CD4-positive, alpha-beta memory T cell (primary cell): ENCODE results near the gene SDF2L1. TPM values are rescaled to one million over a fixed set of nuclear protein-coding genes. Genes with fewer than 3 reads are reported as not detected.
"Not testable (repeated sequence)": the region's sequence is repeated elsewhere in the genome, so short reads cannot be mapped to it uniquely, and the experiment has no call there.

Experiments used
- CTCF ChIA-PET: fragments of 350-600 bp; sonication (Branson Sonifier 250); formaldehyde crosslinking; loops from one replicate; lab custom pipeline; 2021; ENCODE audit warnings: inconsistent platforms; ENCODE audit not compliant: partially characterized antibody; lab: Charles Lee
- POLR2A ChIA-PET: fragments of 350-600 bp; sonication (Branson Sonifier 250); formaldehyde crosslinking; loops from one replicate; lab custom pipeline; 2021; ENCODE audit not compliant: partially characterized antibody; lab: Charles Lee
- DNase-seq, 5 donors: peaks; one replicate each; pipeline versions ENCODE4 v3.0.0 to v3.0.0-alpha.2; 2020 to 2022; ENCODE audit warnings: mixed read lengths in 1 of 5
- H3K27ac ChIP-seq: one replicate; pipeline ENCODE4 v1.7.0; 2013; ENCODE audit warnings: low read depth, low read length
- H3K27me3 ChIP-seq: 2 replicates; pipeline ENCODE4 v1.7.0; 2013; ENCODE audit warnings: mild to moderate bottlenecking, low read length, moderate library complexity; ENCODE audit not compliant: insufficient read depth
- H3K36me3 ChIP-seq: 2 replicates; pipeline ENCODE4 v1.7.0; 2013; ENCODE audit warnings: mild to moderate bottlenecking, low read length, moderate library complexity; ENCODE audit not compliant: insufficient read depth
- H3K4me1 ChIP-seq: 2 replicates; pipeline ENCODE4 v1.7.0; 2013; ENCODE audit warnings: mild to moderate bottlenecking, low read length, moderate library complexity; ENCODE audit not compliant: insufficient read depth
- H3K4me3 ChIP-seq, 2 donors: one replicate each; pipeline ENCODE4 v1.7.0; 2013; ENCODE audit warnings: low read length in 2 of 2, mild to moderate bottlenecking in 1 of 2
- H3K9me3 ChIP-seq, 2 donors: one replicate each; pipeline ENCODE4 v1.7.0; 2013; ENCODE audit warnings: low read length in 2 of 2, control low read depth in 1 of 2; ENCODE audit not compliant: control insufficient read depth in 1 of 2
- H3K27ac Mint-ChIP-seq, 7 donors: one replicate each; pipeline ENCODE4 v1.8.0; 2020 to 2021; ENCODE audit warnings: mixed read lengths in 7 of 7, mild to moderate bottlenecking in 6 of 7, inconsistent platforms in 3 of 7, moderate library complexity in 3 of 7
- H3K27me3 Mint-ChIP-seq, 2 donors: one replicate each; pipeline ENCODE4 v1.8.0; 2020 to 2021; ENCODE audit warnings: mixed read lengths in 2 of 2
- H3K36me3 Mint-ChIP-seq, 2 donors: one replicate each; pipeline ENCODE4 v1.8.0; 2020 to 2021; ENCODE audit warnings: mixed read lengths in 2 of 2, inconsistent platforms in 1 of 2, mild to moderate bottlenecking in 1 of 2
- H3K4me1 Mint-ChIP-seq, 4 donors: one replicate each; pipeline ENCODE4 v1.8.0; 2020 to 2021; ENCODE audit warnings: mixed read lengths in 4 of 4, mild to moderate bottlenecking in 1 of 4
- H3K4me3 Mint-ChIP-seq, 8 donors: one replicate each; pipeline ENCODE4 v1.8.0; 2020 to 2021; ENCODE audit warnings: mixed read lengths in 8 of 8, mild to moderate bottlenecking in 7 of 8, moderate library complexity in 6 of 8, inconsistent platforms in 3 of 8
- H3K9me3 Mint-ChIP-seq, 8 donors: one replicate each; pipeline ENCODE4 v1.8.0; 2020 to 2021; ENCODE audit warnings: mixed read lengths in 8 of 8, mild to moderate bottlenecking in 5 of 8, inconsistent platforms in 3 of 8, moderate library complexity in 1 of 8
- intact Hi-C: fragments of 100-400 bp; cut with micrococcal nuclease; formaldehyde crosslinking; loops from one replicate; pipeline ENCODE4 v1.15.1; 2023
- polyA plus RNA-seq, 2 donors: library from polyadenylated mRNA; unstranded; fragments of 300-500 nt; fragmentation: Illumina TruSeq; gene quantifications; one replicate each; pipeline ENCODE4 v1.2.3, GENCODE V29; 2021
- total RNA-seq, 2 experiments: library from RNA; stranded (reverse); gene quantifications; one replicate each; pipeline ENCODE4 v1.2.3, GENCODE V29; 2021

The SDF2L1 gene
- total and polyA plus RNA-seq, 4 experiments from 2014 or later: 39.6 to 99.1 (median 61.2) TPM

- Histone ChIP-seq H3K27ac (no peak overlapping the region), H3K36me3 (no peaks in the 10 kb centered on the region), H3K4me1 (peaks cover 18% of the 10 kb centered on the region), H3K4me3 (no peak overlapping the region), H3K27me3 (no peaks in the 10 kb centered on the region), H3K9me3 (no peaks in the 10 kb centered on the region)
- ChIA-PET CTCF (no interaction called here), POLR2A (no interaction called here)
- H3K4me1 Mint-ChIP-seq: peaks cover 8 to 18% (median 13%) of the 10 kb centered on the region in 4 donors
- no peaks in the 10 kb centered on the region for H3K36me3 Mint-ChIP-seq
- H3K4me3 Mint-ChIP-seq: no peak overlapping the region
- no peak overlapping the region for H3K27ac Mint-ChIP-seq
- no peaks in the 10 kb centered on the region for H3K27me3 Mint-ChIP-seq
- intact Hi-C loops: no loop called here
- DNase-seq: no peak
- H3K9me3 Mint-ChIP-seq: no peaks in the 10 kb centered on the region
These were observed 5.4 kb upstream of the SDF2L1 start for GRCh38 chr22:21636629-21637218.

- H3K9me3 ChIP-seq, H3K36me3 ChIP-seq, intact Hi-C loops, H3K9me3 Mint-ChIP-seq, H3K27me3 ChIP-seq, DNase-seq, H3K36me3 Mint-ChIP-seq, H3K4me3 Mint-ChIP-seq, H3K27ac ChIP-seq, H3K27ac Mint-ChIP-seq, H3K4me3 ChIP-seq, H3K27me3 Mint-ChIP-seq, CTCF ChIA-PET: not testable (repeated sequence)
- POLR2A ChIA-PET: interaction anchor here (0.6 kb wide), 1 partner anchor 8 kb away, joined by 4 read pairs; no protein-coding TSS in a partner anchor
- peaks cover 14% of the 10 kb centered on the region for H3K4me1 ChIP-seq
- H3K4me1 Mint-ChIP-seq: peaks cover 8 to 24% (median 15%) of the 10 kb centered on the region in 4 donors
These were observed 4.7 kb upstream of the SDF2L1 start for GRCh38 chr22:21637450-21637849.

- Mint-ChIP-seq H3K36me3 (peaks cover 5 to 12% of the 10 kb centered on the region in 2 donors), H3K9me3 (no peaks in the 10 kb centered on the region), H3K4me3 (no peak overlapping the region), H3K27ac (peak overlapping the region in 2 of 7 donors; percentile 22 to 24), H3K4me1 (peaks cover 12 to 30% (median 22%) of the 10 kb centered on the region in 4 donors), H3K27me3 (no peaks in the 10 kb centered on the region)
- Histone ChIP-seq H3K4me3 (no peak overlapping the region), H3K9me3 (no peaks in the 10 kb centered on the region), H3K36me3 (no peaks in the 10 kb centered on the region), H3K4me1 (peaks cover 19% of the 10 kb centered on the region), H3K27ac (no peak overlapping the region), H3K27me3 (no peaks in the 10 kb centered on the region)
- DNase-seq: no peak
- POLR2A ChIA-PET: no interaction called here
- intact Hi-C loops: no loop called here
- CTCF ChIA-PET: interaction anchor here (0.7 to 1.4 kb wide), 2 partner anchors 8 to 9 kb away, joined by 3 to 8 read pairs; partner anchors contain the start of gene YDJC
These were observed 2.7 kb upstream of the SDF2L1 start for GRCh38 chr22:21639359-21639758.

- H3K27ac Mint-ChIP-seq: peak overlapping the region in 4 of 7 donors; percentile 55 to 95 (median 91)
- POLR2A ChIA-PET: interaction anchor here (1.2 to 7.1 kb wide), 5 partner anchors 12 to 73 kb away, joined by 4 to 201 read pairs (median 22); partner anchors contain the start of genes PPIL2 and YDJC
- H3K36me3 Mint-ChIP-seq: peaks cover 5 to 16% of the 10 kb centered on the region in 2 donors
These were observed 1.3 kb upstream of the SDF2L1 start for GRCh38 chr22:21640810-21641209.

GRCh38 chr22:21641417-21641788 lies 699 bp upstream of the SDF2L1 start:
- ChIA-PET CTCF (interaction anchor here (0.6 to 7.2 kb wide), 7 partner anchors 10 to 69 kb away, joined by 3 to 245 read pairs (median 6); partner anchors contain the start of genes CCDC116, PPIL2 and YDJC), POLR2A (interaction anchor here (0.9 to 7.1 kb wide), 9 partner anchors 9 to 94 kb away, joined by 3 to 201 read pairs (median 7); partner anchors contain the start of genes CCDC116, PPIL2, YDJC and YPEL1)
- H3K36me3 Mint-ChIP-seq: peaks cover 7 to 20% of the 10 kb centered on the region in 2 donors
- Histone ChIP-seq H3K4me3 (peak overlapping the region; percentile 45 to 85), H3K27ac (peak overlapping the region; percentile 63), H3K4me1 (peaks cover 20% of the 10 kb centered on the region), H3K36me3 (no peaks in the 10 kb centered on the region), H3K27me3 (no peaks in the 10 kb centered on the region), H3K9me3 (no peaks in the 10 kb centered on the region)
- peak overlapping the region in 5 of 7 donors; percentile 41 to 95 (median 91) for H3K27ac Mint-ChIP-seq
- H3K27me3 Mint-ChIP-seq: no peaks in the 10 kb centered on the region
- DNase-seq: peak in 1 of 5 donors; percentile 6
- H3K9me3 Mint-ChIP-seq: no peaks in the 10 kb centered on the region
- intact Hi-C loops: no loop called here
- H3K4me1 Mint-ChIP-seq: peaks cover 13 to 33% (median 23%) of the 10 kb centered on the region in 4 donors
- peak overlapping the region; percentile 77 to 89 (median 86) for H3K4me3 Mint-ChIP-seq

More at GRCh38 chr22:21640810-21641209, 1.3 kb upstream of the SDF2L1 start:
- Histone ChIP-seq H3K4me1 (peaks cover 19% of the 10 kb centered on the region), H3K27ac (no peak overlapping the region), H3K4me3 (no peak overlapping the region), H3K9me3 (no peaks in the 10 kb centered on the region), H3K27me3 (no peaks in the 10 kb centered on the region), H3K36me3 (no peaks in the 10 kb centered on the region)
- intact Hi-C loops: no loop called here
- H3K4me1 Mint-ChIP-seq: peaks cover 12 to 30% (median 22%) of the 10 kb centered on the region in 4 donors
- no peaks in the 10 kb centered on the region for H3K27me3 Mint-ChIP-seq
- no peaks in the 10 kb centered on the region for H3K9me3 Mint-ChIP-seq
- CTCF ChIA-PET: interaction anchor here (0.6 to 7.2 kb wide), 3 partner anchors 10 to 69 kb away, joined by 3 to 245 read pairs (median 4); partner anchors contain the start of genes CCDC116 and YDJC
- H3K4me3 Mint-ChIP-seq: peak overlapping the region; percentile 33 to 89 (median 64)
- DNase-seq: no peak

GRCh38 chr22:21642584-21643448 lies 714 bp downstream of the SDF2L1 start:
- peaks cover 13 to 25% of the 10 kb centered on the region in 2 donors for H3K36me3 Mint-ChIP-seq
- H3K27ac ChIP-seq: peak overlapping the region; percentile 63
- no peaks in the 10 kb centered on the region for H3K9me3 ChIP-seq
- H3K36me3 ChIP-seq: peaks cover 6% of the 10 kb centered on the region
- H3K4me1 Mint-ChIP-seq: peaks cover 17 to 39% (median 29%) of the 10 kb centered on the region in 4 donors
- H3K4me3 ChIP-seq: peak overlapping the region; percentile 67 to 85
- CTCF ChIA-PET: interaction anchor here (0.7 to 7.2 kb wide), 12 partner anchors 10 to 75 kb away, joined by 3 to 245 read pairs (median 4); partner anchors contain the start of genes CCDC116, PPIL2 and YDJC
- H3K4me1 ChIP-seq: peaks cover 27% of the 10 kb centered on the region
- H3K27ac Mint-ChIP-seq: peak overlapping the region; percentile 41 to 95 (median 91)
- intact Hi-C loops: loop anchor here (1.0 kb wide), 4 partner anchors 9 to 23 kb away; partner anchors contain the start of gene PPIL2
- H3K27me3 Mint-ChIP-seq: peaks cover 0 to 1% of the 10 kb centered on the region in 2 donors
- no peaks in the 10 kb centered on the region for H3K9me3 Mint-ChIP-seq
- POLR2A ChIA-PET: interaction anchor here (0.7 to 7.1 kb wide), 11 partner anchors 10 to 294 kb away, joined by 3 to 201 read pairs (median 7); partner anchors contain the start of genes CCDC116, PPIL2, UBE2L3 and YDJC
- H3K27me3 ChIP-seq: no peaks in the 10 kb centered on the region
- peak; percentile 49 to 70 (median 56) for DNase-seq
- H3K4me3 Mint-ChIP-seq: peak overlapping the region; percentile 77 to 89 (median 86)
